ENCODE data around the gene PCNX2.

GRCh38 chr1:233230011-233230410, 65.5 kb downstream of the PCNX2 start:
- TF ChIP-seq JUN (IDR thresholded peaks at IDR 0.05; ENCODE audit: low read depth, low read length) (no peak), RAD21 (IDR thresholded peaks at IDR 0.05 in 1 of 2, conservative IDR thresholded peaks at IDR 0.05 in 1 of 2; ENCODE audit: low read depth in 2 of 2, low read length in 2 of 2) (no peak), POLR2A (IDR thresholded peaks at IDR 0.05; ENCODE audit: control extremely low read depth in 1 of 2, low read depth in 2 of 2, low read length in 2 of 2) (no peak), GABPA (IDR thresholded peaks at IDR 0.05; ENCODE audit: borderline replicate concordance, insufficient read depth, low read length) (no peak), MAX (IDR thresholded peaks at IDR 0.05) (no peak), BACH1 (IDR thresholded peaks at IDR 0.05; ENCODE audit: low read length) (no peak), EGR1 (IDR thresholded peaks at IDR 0.05; ENCODE audit: borderline replicate concordance, low read depth, low read length) (no peak), SRF (IDR thresholded peaks at IDR 0.05; ENCODE audit: low read depth, low read length) (no peak)
- TF ChIP-seq, protein P1, sequence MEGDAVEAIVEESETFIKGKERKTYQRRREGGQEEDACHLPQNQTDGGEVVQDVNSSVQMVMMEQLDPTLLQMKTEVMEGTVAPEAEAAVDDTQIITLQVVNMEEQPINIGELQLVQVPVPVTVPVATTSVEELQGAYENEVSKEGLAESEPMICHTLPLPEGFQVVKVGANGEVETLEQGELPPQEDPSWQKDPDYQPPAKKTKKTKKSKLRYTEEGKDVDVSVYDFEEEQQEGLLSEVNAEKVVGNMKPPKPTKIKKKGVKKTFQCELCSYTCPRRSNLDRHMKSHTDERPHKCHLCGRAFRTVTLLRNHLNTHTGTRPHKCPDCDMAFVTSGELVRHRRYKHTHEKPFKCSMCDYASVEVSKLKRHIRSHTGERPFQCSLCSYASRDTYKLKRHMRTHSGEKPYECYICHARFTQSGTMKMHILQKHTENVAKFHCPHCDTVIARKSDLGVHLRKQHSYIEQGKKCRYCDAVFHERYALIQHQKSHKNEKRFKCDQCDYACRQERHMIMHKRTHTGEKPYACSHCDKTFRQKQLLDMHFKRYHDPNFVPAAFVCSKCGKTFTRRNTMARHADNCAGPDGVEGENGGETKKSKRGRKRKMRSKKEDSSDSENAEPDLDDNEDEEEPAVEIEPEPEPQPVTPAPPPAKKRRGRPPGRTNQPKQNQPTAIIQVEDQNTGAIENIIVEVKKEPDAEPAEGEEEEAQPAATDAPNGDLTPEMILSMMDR (IDR thresholded peaks at IDR 0.05; ENCODE audit: control extremely low read depth in 1 of 3, insufficient read depth in 1 of 3, low read depth in 1 of 3, low read length in 3 of 3) = no peak
